Central memory CD4-positive, alpha-beta T cell (primary cell): ENCODE measurements around the gene DENND6B.

ENCODE experiments used
- DNase-seq: peaks from one replicate; pipeline ENCODE4 v3.0.0; 2022

DENND6B gene

GRCh38 chr22:50269573-50269969, 57.2 kb downstream of the DENND6B start:
- DNase-seq, result no peak

GRCh38 chr22:50268655-50269113, 58.1 kb downstream of the DENND6B start:
- DNase-seq, result no peak

- DNase-seq, result peak; percentile 41
Measured at GRCh38 chr22:50267591-50268390, 59.0 kb downstream of the DENND6B start.

- no peak for DNase-seq
Measured at GRCh38 chr22:50266994-50267393, 59.8 kb downstream of the DENND6B start.

- DNase-seq, result no peak
Measured at GRCh38 chr22:50264946-50265669, 61.7 kb downstream of the DENND6B start.

- no peak for DNase-seq
Measured at GRCh38 chr22:50264104-50264745, 62.6 kb downstream of the DENND6B start.

GRCh38 chr22:50262973-50263617, 63.7 kb downstream of the DENND6B start:
- no peak for DNase-seq

GRCh38 chr22:50262460-50262911, 64.3 kb downstream of the DENND6B start:
- no peak for DNase-seq

- no peak for DNase-seq
Measured at GRCh38 chr22:50261615-50262459, 65.0 kb downstream of the DENND6B start, which contains the start of gene MAPK12. TSS of gene MAPK12 (minus strand) at chr22:50261683. CDS start at chr22:50261509, 174 bp downstream.

GRCh38 chr22:50260801-50261614, 65.8 kb downstream of the DENND6B start:
- DNase-seq, result no peak

GRCh38 chr22:50260434-50260800, 66.4 kb downstream of the DENND6B start:
- no peak for DNase-seq

- no peak for DNase-seq
Measured at GRCh38 chr22:50259302-50259701, 67.5 kb downstream of the DENND6B start.
